GM23248 (cell line): ENCODE data around the gene TSHR. TPM values are rescaled to one million over a fixed set of nuclear protein-coding genes. Genes with fewer than 3 reads are reported as not detected.

Source experiments
- DNase-seq: peaks from one replicate; pipeline ENCODE4 v3.0.0-alpha.2; 2015
- H2AFZ ChIP-seq: fragments of 200-600 bp; sonication (generic); 2 replicates; pipeline ENCODE4 v1.6.1; 2016; ENCODE audit warnings: antibody characterized with exemption
- H3F3A ChIP-seq: fragments of 200-600 bp; sonication (generic); 2 replicates; pipeline ENCODE4 v1.6.1; 2016; ENCODE audit warnings: mild to moderate bottlenecking, antibody characterized with exemption, mixed run types; ENCODE audit not compliant: insufficient read depth
- H3K27ac ChIP-seq: fragments of 200-600 bp; sonication (generic); 2 replicates; pipeline ENCODE4 v1.5.1; 2016; ENCODE audit warnings: mild to moderate bottlenecking
- H3K27me3 ChIP-seq: fragments of 200-600 bp; sonication (generic); replicated peaks from 2 replicates; pipeline ENCODE4 v1.6.1; 2016; ENCODE audit warnings: mild to moderate bottlenecking; ENCODE audit not compliant: insufficient read depth
- H3K36me3 ChIP-seq: fragments of 200-600 bp; sonication (generic); 2 replicates; pipeline ENCODE4 v1.6.1; 2016; ENCODE audit warnings: low read depth, mild to moderate bottlenecking
- H3K4me1 ChIP-seq: fragments of 200-600 bp; sonication (generic); 2 replicates; pipeline ENCODE4 v1.6.1; 2016; ENCODE audit warnings: mild to moderate bottlenecking; ENCODE audit not compliant: insufficient read depth
- H3K4me2 ChIP-seq: fragments of 200-600 bp; sonication (generic); one replicate; pipeline ENCODE4 v1.6.1; 2016; ENCODE audit warnings: mild to moderate bottlenecking; ENCODE audit not compliant: unreplicated experiment
- H3K4me3 ChIP-seq: fragments of 200-600 bp; sonication (generic); 2 replicates; pipeline ENCODE4 v1.5.1; 2016; ENCODE audit warnings: mild to moderate bottlenecking
- H3K79me2 ChIP-seq: fragments of 200-600 bp; sonication (generic); 2 replicates; pipeline ENCODE4 v1.6.1; 2016; ENCODE audit warnings: mild to moderate bottlenecking; ENCODE audit not compliant: insufficient read depth
- H3K9ac ChIP-seq: fragments of 200-600 bp; sonication (generic); 2 replicates; pipeline ENCODE4 v1.6.1; 2016; ENCODE audit warnings: mild to moderate bottlenecking
- H3K9me2 ChIP-seq: fragments of 200-600 bp; sonication (generic); 2 replicates; pipeline ENCODE4 v1.6.1; 2016; ENCODE audit warnings: mixed run types, mild to moderate bottlenecking, moderate library complexity; ENCODE audit not compliant: insufficient read depth
- H3K9me3 ChIP-seq: fragments of 200-600 bp; sonication (generic); one replicate; pipeline ENCODE4 v1.6.1; 2017; ENCODE audit warnings: low read depth
- H4K20me1 ChIP-seq: fragments of 200-600 bp; sonication (generic); 2 replicates; pipeline ENCODE4 v1.6.0; 2016; ENCODE audit not compliant: insufficient read depth
- EZH2 ChIP-seq: fragments of 200-600 bp; sonication (generic); IDR thresholded peaks from 2 replicates; pipeline ENCODE4 v1.6.1; 2018; ENCODE audit warnings: antibody characterized with exemption, mild to moderate bottlenecking; ENCODE audit not compliant: insufficient read depth, poor library complexity, severe bottlenecking
- EZH2phosphoT487 ChIP-seq: fragments of 200-600 bp; sonication (generic); IDR thresholded peaks from 2 replicates; pipeline ENCODE4 v1.6.1; 2018; ENCODE audit warnings: antibody characterized with exemption, moderate library complexity, mild to moderate bottlenecking, low read depth; ENCODE audit not compliant: insufficient read depth
- WGBS, 2 experiments: methylation state at CpG; one replicate each; pipeline ENCODE4 v1.1.6; 2015 to 2017; ENCODE audit warnings: low lambda C conversion rate in 2 of 2, low coverage in 1 of 2; ENCODE audit errors: missing lambda C conversion rate in 2 of 2; 5-methylcytosine and 5-hydroxymethylcytosine counted together
- in situ Hi-C: fragments of 300-500 bp; cut with MboI; formaldehyde crosslinking; loops from 2 replicates; pipeline ENCODE4 v1.15.0; 2020
- polyA plus RNA-seq: library from polyadenylated mRNA; unstranded; fragments of >200 nt; fragmentation: Nextera tagmentation; extraction: Ambion mirVana; gene quantifications from 2 replicates; pipeline ENCODE4 v1.2.1, GENCODE V29; 2016
- total RNA-seq: library from RNA; depleted of rRNA; stranded (reverse); fragments of >200 nt; shearing (Covaris generic); gene quantifications from 2 replicates; pipeline ENCODE4 v1.2.3, GENCODE V29; 2014

TSHR gene
- total and polyA plus RNA-seq, 2 experiments from 2014 or later, result not detected

- no peaks in the 10 kb centered on the region for H3K9me3 ChIP-seq
- H4K20me1 ChIP-seq, result no peaks in the 10 kb centered on the region
- peak overlapping the region; percentile 93 for H2AFZ ChIP-seq
- H3K4me2 ChIP-seq, result peak overlapping the region; percentile 80
- H3K4me1 ChIP-seq, result peaks cover 20% of the 10 kb centered on the region
- H3K36me3 ChIP-seq, result no peaks in the 10 kb centered on the region
- H3K9me2 ChIP-seq, result no peaks in the 10 kb centered on the region
- peak overlapping the region; percentile 84; the same call in 1 of the 2 replicates for H3K27ac ChIP-seq
- TF ChIP-seq EZH2phosphoT487, result no peak
- no peak for TF ChIP-seq EZH2
- in situ Hi-C loops, result loop anchor here (10.0 kb wide), 1 partner anchor 174 kb away; no protein-coding TSS in a partner anchor
- WGBS, 2 experiments, result 28 to 31% methylated on average over 4 of the region's 4 CpGs
- H3F3A ChIP-seq, result peaks cover 25% of the 10 kb centered on the region
- peak overlapping the region; percentile 82 for H3K9ac ChIP-seq
- H3K4me3 ChIP-seq, result peak overlapping the region; percentile 79
- no peaks in the 10 kb centered on the region for H3K79me2 ChIP-seq
- DNase-seq, result no peak
- H3K27me3 ChIP-seq, result no peaks in the 10 kb centered on the region
These were observed 213.8 kb downstream of the TSHR start for GRCh38 chr14:81169267-81169666.

GRCh38 chr14:81169711-81170103 is 214.3 kb downstream of the TSHR start:
- peak; percentile 61 for DNase-seq
- Histone ChIP-seq H3K4me3 (peak overlapping the region; percentile 79), H3K9ac (peak overlapping the region; percentile 82), H4K20me1 (no peaks in the 10 kb centered on the region), H3K27me3 (no peaks in the 10 kb centered on the region), H3K9me2 (no peaks in the 10 kb centered on the region), H3K79me2 (no peaks in the 10 kb centered on the region), H3K27ac (peak overlapping the region; percentile 84), H2AFZ (peak overlapping the region; percentile 93), H3K4me2 (peak overlapping the region; percentile 80), H3K9me3 (no peaks in the 10 kb centered on the region), H3K36me3 (no peaks in the 10 kb centered on the region), H3K4me1 (peaks cover 20% of the 10 kb centered on the region), H3F3A (peaks cover 25% of the 10 kb centered on the region)
- in situ Hi-C loops, result loop anchor here (10.0 kb wide), 1 partner anchor 175 kb away; no protein-coding TSS in a partner anchor
- TF ChIP-seq EZH2 (no peak), EZH2phosphoT487 (no peak)
- 3 to 8% methylated on average over 10 of the region's 10 CpGs for WGBS, 2 experiments

GRCh38 chr14:81170104-81170828 is 214.8 kb downstream of the TSHR start:
- Histone ChIP-seq H3K27ac (peak overlapping the region; percentile 84), H2AFZ (peak overlapping the region; percentile 93), H3K36me3 (no peaks in the 10 kb centered on the region), H4K20me1 (no peaks in the 10 kb centered on the region), H3F3A (peaks cover 25% of the 10 kb centered on the region), H3K79me2 (no peaks in the 10 kb centered on the region), H3K4me1 (peaks cover 20% of the 10 kb centered on the region), H3K27me3 (no peaks in the 10 kb centered on the region), H3K4me3 (peak overlapping the region; percentile 79), H3K9me2 (no peaks in the 10 kb centered on the region), H3K9me3 (no peaks in the 10 kb centered on the region), H3K4me2 (peak overlapping the region; percentile 80), H3K9ac (peak overlapping the region; percentile 82)
- 1% methylated on average over 27 of the region's 28 CpGs for WGBS, 2 experiments
- DNase-seq, result peak; percentile 97
- in situ Hi-C loops, result no loop called here
- no peak for TF ChIP-seq EZH2
- no peak for TF ChIP-seq EZH2phosphoT487

GRCh38 chr14:81170829-81171195 is 215.4 kb downstream of the TSHR start:
- H3K4me1 ChIP-seq, result peaks cover 20% of the 10 kb centered on the region
- no peaks in the 10 kb centered on the region for H3K27me3 ChIP-seq
- H3K27ac ChIP-seq, result no peak overlapping the region
- in situ Hi-C loops, result no loop called here
- no peak for DNase-seq
- H3K9me3 ChIP-seq, result no peaks in the 10 kb centered on the region
- TF ChIP-seq EZH2 (no peak), EZH2phosphoT487 (no peak)
- peak overlapping the region; percentile 82; the same call in 1 of the 2 replicates for H3K9ac ChIP-seq
- no peak overlapping the region for H3K4me2 ChIP-seq
- no peaks in the 10 kb centered on the region for H3K36me3 ChIP-seq
- H2AFZ ChIP-seq, result peak overlapping the region; percentile 93
- H3F3A ChIP-seq, result peaks cover 25% of the 10 kb centered on the region
- H4K20me1 ChIP-seq, result no peaks in the 10 kb centered on the region
- H3K4me3 ChIP-seq, result no peak overlapping the region
- H3K9me2 ChIP-seq, result no peaks in the 10 kb centered on the region
- no peaks in the 10 kb centered on the region for H3K79me2 ChIP-seq
- 5 to 9% methylated on average over 3 of the region's 3 CpGs for WGBS, 2 experiments
